Esophagus squamous epithelium (tissue), 5 donors: ENCODE results near the gene CDH13. TPM values are rescaled to one million over a fixed set of nuclear protein-coding genes. Genes with fewer than 3 reads are reported as not detected.

Source experiments
- DNase-seq: peaks from one replicate; lab custom pipeline; 2025; lab: John Stamatoyannopoulos, UW
- H3K27ac ChIP-seq, 4 donors: fragments of 200-600 bp; sonication (generic); one replicate each; pipeline ENCODE4 v1.5.1; 2016 to 2019; ENCODE audit warnings: mild to moderate bottlenecking in 1 of 4
- H3K27me3 ChIP-seq, 4 donors: fragments of 200-600 bp; sonication (generic); 1 replicate in 3 of 4; 2 replicates in 1 of 4; pipeline versions ENCODE4 v1.5.1 to v1.6.0; 2017 to 2021; ENCODE audit warnings: antibody characterized with exemption in 1 of 4
- H3K36me3 ChIP-seq, 3 donors: fragments of 200-600 bp; sonication (generic); one replicate each; pipeline ENCODE4 v1.5.1; 2016 to 2019
- H3K4me1 ChIP-seq, 3 donors: fragments of 200-600 bp; sonication (generic); one replicate each; pipeline ENCODE4 v1.5.1; 2017 to 2019
- H3K4me3 ChIP-seq, 4 donors: fragments of 200-600 bp; sonication (generic); 1 replicate in 3 of 4; 2 replicates in 1 of 4; pipeline ENCODE4 v1.5.1; 2016 to 2019; ENCODE audit warnings: mild to moderate bottlenecking in 2 of 4, moderate library complexity in 1 of 4
- H3K9me3 ChIP-seq, 3 donors: fragments of 200-600 bp; sonication (generic); one replicate each; pipeline ENCODE4 v1.5.1; 2016 to 2019
- POLR2A ChIP-seq, 4 donors: fragments of 450-650 bp; IDR thresholded peaks; one replicate each; pipeline ENCODE4 v1.6.1; 2017; ENCODE audit warnings: antibody characterized with exemption in 4 of 4, mild to moderate bottlenecking in 4 of 4, moderate library complexity in 3 of 4
- WGBS, 2 donors: methylation state at CpG; one replicate each; pipeline ENCODE4 v1.1.5; 2018; 5-methylcytosine and 5-hydroxymethylcytosine counted together
- intact Hi-C: fragments of 100-400 bp; cut with DNase I; formaldehyde crosslinking; loops from one replicate; pipeline ENCODE4 v1.15.0; 2022
- total RNA-seq, 4 donors: library from RNA; depleted of rRNA; stranded (reverse); fragments of >200 nt; gene quantifications; one replicate each; pipeline ENCODE4 v1.1.0, GENCODE V29; 2016
- TF ChIP-seq, protein P1 (sequence below), 6 experiments: fragments of 450-650 bp in 4 of 6; fragments of 200-600 bp in 2 of 6; sonication (generic) in 2 of 6; IDR thresholded peaks; one replicate each; pipeline ENCODE4 v1.5.1; 2016 to 2019; ENCODE audit warnings: antibody characterized with exemption in 6 of 6, mild to moderate bottlenecking in 4 of 6, moderate library complexity in 4 of 6
- donor health status: DM: yes; HTN: yes; CAD: no.

CDH13 gene
- total RNA-seq, 4 donors from 2014 or later: 6.9 to 31.9 (median 21.1) TPM

DNA sequence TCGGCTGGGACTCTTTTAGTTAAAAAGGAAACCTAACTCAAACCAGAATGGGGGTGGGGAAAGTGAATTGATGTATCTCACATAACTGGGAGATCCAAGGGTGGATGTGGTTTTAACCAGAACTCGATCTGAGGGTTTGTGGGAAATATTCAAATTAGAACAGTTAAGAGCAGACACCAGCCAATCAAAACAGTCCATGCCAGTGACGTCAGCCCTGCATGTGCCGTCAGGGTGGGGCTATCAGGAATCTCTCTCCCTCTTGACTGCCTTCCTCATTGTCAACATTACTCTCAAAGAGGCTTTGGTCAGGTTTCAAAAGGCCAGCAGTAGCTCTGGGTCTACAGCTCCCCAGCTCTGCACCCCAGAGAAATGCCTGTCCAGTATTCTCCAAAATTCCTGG lies 1086.8 kb downstream of the CDH13 start:
- H3K4me3 ChIP-seq: no peak overlapping the region
- WGBS, 2 donors: 74 to 77% methylated on average over 4 of the region's 4 CpGs
- TF ChIP-seq, protein P1, sequence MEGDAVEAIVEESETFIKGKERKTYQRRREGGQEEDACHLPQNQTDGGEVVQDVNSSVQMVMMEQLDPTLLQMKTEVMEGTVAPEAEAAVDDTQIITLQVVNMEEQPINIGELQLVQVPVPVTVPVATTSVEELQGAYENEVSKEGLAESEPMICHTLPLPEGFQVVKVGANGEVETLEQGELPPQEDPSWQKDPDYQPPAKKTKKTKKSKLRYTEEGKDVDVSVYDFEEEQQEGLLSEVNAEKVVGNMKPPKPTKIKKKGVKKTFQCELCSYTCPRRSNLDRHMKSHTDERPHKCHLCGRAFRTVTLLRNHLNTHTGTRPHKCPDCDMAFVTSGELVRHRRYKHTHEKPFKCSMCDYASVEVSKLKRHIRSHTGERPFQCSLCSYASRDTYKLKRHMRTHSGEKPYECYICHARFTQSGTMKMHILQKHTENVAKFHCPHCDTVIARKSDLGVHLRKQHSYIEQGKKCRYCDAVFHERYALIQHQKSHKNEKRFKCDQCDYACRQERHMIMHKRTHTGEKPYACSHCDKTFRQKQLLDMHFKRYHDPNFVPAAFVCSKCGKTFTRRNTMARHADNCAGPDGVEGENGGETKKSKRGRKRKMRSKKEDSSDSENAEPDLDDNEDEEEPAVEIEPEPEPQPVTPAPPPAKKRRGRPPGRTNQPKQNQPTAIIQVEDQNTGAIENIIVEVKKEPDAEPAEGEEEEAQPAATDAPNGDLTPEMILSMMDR (IDR thresholded peaks at IDR 0.05): no peak
- no peak for TF ChIP-seq POLR2A (IDR thresholded peaks at IDR 0.05)
- H3K9me3 ChIP-seq: no peaks in the 10 kb centered on the region
- intact Hi-C loops: no loop called here
- H3K27ac ChIP-seq: no peak overlapping the region
- no peaks in the 10 kb centered on the region for H3K27me3 ChIP-seq
- no peaks in the 10 kb centered on the region for H3K36me3 ChIP-seq
- H3K4me1 ChIP-seq: no peaks in the 10 kb centered on the region
- no peak for DNase-seq

DNA sequence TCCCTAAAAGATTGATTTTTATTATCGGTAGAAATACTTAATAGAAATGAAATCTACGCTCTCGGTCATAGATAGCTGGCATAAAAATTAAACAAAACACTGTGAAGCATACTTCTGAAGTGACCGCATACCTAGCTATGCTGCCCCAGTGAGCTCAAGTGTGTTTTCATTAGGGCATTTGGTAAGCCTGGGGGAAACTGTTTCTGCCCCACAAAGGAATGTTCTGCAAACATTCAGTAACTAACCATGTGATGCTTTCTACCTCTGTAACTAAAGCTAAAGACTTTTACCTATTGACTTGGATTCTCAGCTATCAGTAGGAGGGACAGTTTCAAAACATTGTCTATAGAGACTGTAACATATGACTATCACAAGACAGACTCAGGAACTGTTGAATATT lies 1087.5 kb downstream of the CDH13 start:
- Histone ChIP-seq H3K4me3 (no peak overlapping the region), H3K9me3 (no peaks in the 10 kb centered on the region), H3K27ac (no peak overlapping the region), H3K4me1 (no peaks in the 10 kb centered on the region), H3K27me3 (no peaks in the 10 kb centered on the region), H3K36me3 (no peaks in the 10 kb centered on the region)
- TF ChIP-seq, protein P1 (IDR thresholded peaks at IDR 0.05): no peak
- no peak for TF ChIP-seq POLR2A (IDR thresholded peaks at IDR 0.05)
- DNase-seq: no peak
- intact Hi-C loops: no loop called here
- WGBS, 2 donors: 87 to 98% methylated on average over 4 of the region's 4 CpGs

DNA sequence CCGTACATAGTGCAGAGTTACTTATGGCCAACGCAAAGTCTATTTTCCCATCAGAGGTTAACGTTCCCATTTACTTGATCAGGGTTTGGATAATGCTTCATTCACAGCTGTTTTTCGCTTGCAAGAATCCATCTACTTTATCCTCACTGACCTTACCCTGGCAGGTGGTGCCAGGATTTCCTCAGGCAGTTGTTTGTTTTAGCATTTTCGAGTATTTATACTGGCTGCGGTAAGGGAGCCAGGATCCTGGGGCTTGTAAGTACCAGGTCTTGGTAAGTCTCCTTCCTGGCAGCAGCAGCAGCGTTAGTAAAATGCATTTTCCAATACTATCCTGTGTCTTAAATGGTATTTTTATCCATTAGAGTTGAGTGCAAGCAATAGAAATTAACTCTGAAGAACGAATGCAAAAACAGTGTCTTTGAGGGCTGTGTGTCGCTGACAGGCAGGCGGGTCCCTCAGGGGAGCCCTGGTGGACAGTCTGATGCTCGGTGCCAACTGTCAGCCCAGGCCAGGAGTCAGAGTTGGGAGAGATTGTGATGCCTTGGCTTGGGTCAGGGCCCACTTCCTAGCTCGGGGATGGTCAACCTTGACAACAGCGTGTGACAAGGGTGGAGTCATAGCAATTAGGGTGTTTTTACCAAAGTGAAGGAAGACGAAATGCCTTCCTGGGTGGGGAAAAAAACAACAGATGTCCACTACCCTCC lies 1088.6 kb downstream of the CDH13 start:
- H3K4me1 ChIP-seq: no peaks in the 10 kb centered on the region
- intact Hi-C loops: no loop called here
- no peaks in the 10 kb centered on the region for H3K27me3 ChIP-seq
- TF ChIP-seq, protein P1 (IDR thresholded peaks at IDR 0.05): no peak
- TF ChIP-seq POLR2A (IDR thresholded peaks at IDR 0.05): no peak
- no peak overlapping the region for H3K27ac ChIP-seq
- DNase-seq: no peak
- 54 to 61% methylated on average over 11 to 14 of the region's 14 CpGs for WGBS, 2 donors
- H3K4me3 ChIP-seq: no peak overlapping the region
- H3K9me3 ChIP-seq: no peaks in the 10 kb centered on the region
- H3K36me3 ChIP-seq: no peaks in the 10 kb centered on the region

DNA sequence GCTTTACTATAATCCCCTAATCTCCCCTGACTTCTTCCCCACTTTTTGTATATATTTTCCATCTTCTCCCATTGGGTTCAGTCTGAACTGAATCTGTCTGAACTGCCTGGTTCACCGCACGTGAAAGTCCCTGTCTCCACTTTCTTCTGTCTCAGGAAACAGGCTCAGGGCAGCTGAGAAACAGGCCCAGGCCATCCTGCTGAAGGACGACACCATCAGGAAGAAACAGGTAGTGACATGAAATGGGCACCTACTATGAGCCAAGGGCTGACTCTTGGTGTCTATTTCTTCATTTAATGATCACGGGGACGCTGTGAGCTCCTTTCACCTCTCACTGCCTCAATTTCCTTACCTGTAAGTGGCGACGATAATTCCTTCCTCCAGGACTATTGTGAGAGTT lies 1090.5 kb downstream of the CDH13 start:
- TF ChIP-seq, protein P1 (IDR thresholded peaks at IDR 0.05): no peak
- TF ChIP-seq POLR2A (IDR thresholded peaks at IDR 0.05): no peak
- H3K27ac ChIP-seq: no peak overlapping the region
- WGBS, 2 donors: 79 to 80% methylated on average over 6 to 7 of the region's 7 CpGs
- no peak overlapping the region for H3K4me3 ChIP-seq
- no peaks in the 10 kb centered on the region for H3K9me3 ChIP-seq
- DNase-seq: no peak
- H3K27me3 ChIP-seq: no peaks in the 10 kb centered on the region
- H3K36me3 ChIP-seq: no peaks in the 10 kb centered on the region
- no peaks in the 10 kb centered on the region for H3K4me1 ChIP-seq
- intact Hi-C loops: no loop called here

DNA sequence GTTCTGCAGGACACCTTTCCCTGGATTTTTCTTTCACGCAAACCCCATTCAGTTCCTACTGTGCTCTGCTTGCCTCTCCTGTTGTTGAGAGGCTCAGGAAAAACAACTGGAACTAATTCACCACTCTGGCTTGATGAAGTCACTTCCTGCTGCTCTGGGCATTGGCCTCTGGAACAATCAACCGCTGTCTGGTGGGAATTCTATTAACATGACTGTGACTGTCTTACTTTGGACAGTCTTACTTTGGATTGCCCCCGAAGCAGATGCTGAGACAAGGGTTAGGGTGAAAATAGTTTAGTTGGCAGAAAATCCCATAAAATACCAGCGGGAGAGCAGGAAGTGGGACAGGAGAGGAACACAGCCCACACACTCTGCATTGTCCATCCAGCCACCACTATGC lies 1091.0 kb downstream of the CDH13 start:
- no peak for DNase-seq
- intact Hi-C loops: no loop called here
- no peaks in the 10 kb centered on the region for H3K27me3 ChIP-seq
- H3K36me3 ChIP-seq: no peaks in the 10 kb centered on the region
- WGBS, 2 donors: 59 to 73% methylated on average over 3 to 4 of the region's 4 CpGs
- TF ChIP-seq POLR2A (IDR thresholded peaks at IDR 0.05): no peak
- TF ChIP-seq, protein P1 (IDR thresholded peaks at IDR 0.05): no peak
- no peak overlapping the region for H3K27ac ChIP-seq
- H3K4me1 ChIP-seq: no peaks in the 10 kb centered on the region
- H3K9me3 ChIP-seq: no peaks in the 10 kb centered on the region
- no peak overlapping the region for H3K4me3 ChIP-seq
